DMS79 (cell line): ENCODE data around the gene NXPH1.
A peak's percentile ranks its signal among the peaks of the same experiment; 100 is the strongest.

ENCODE experiments used
- DNase-seq: peaks from one replicate; lab custom pipeline; 2025; lab: John Stamatoyannopoulos, UW

The NXPH1 gene

GRCh38 chr7:8433477-8434289, at the start of gene NXPH1:
TSS of gene NXPH1 (plus strand) at chr7:8433609.
- no peak for DNase-seq

GRCh38 chr7:8384901-8385300, 48.5 kb upstream of the NXPH1 start:
- no peak for DNase-seq

- DNase-seq: no peak
These were observed 46.4 kb upstream of the NXPH1 start for GRCh38 chr7:8386926-8387550.

- no peak for DNase-seq
These were observed 45.7 kb upstream of the NXPH1 start for GRCh38 chr7:8387551-8388256.

GRCh38 chr7:8388257-8388625, 45.2 kb upstream of the NXPH1 start:
- no peak for DNase-seq

- DNase-seq: no peak
These were observed 43.7 kb upstream of the NXPH1 start for GRCh38 chr7:8389593-8390261.

GRCh38 chr7:8390262-8390626, 43.2 kb upstream of the NXPH1 start:
- no peak for DNase-seq

- no peak for DNase-seq
These were observed 41.9 kb upstream of the NXPH1 start for GRCh38 chr7:8391353-8392062.

- no peak for DNase-seq
These were observed 37.1 kb upstream of the NXPH1 start for GRCh38 chr7:8396294-8396693.

- no peak for DNase-seq
These were observed 24.5 kb upstream of the NXPH1 start for GRCh38 chr7:8408871-8409270.

GRCh38 chr7:8411103-8411502, 22.3 kb upstream of the NXPH1 start:
- DNase-seq: no peak

- DNase-seq: no peak
These were observed 19.8 kb upstream of the NXPH1 start for GRCh38 chr7:8413600-8413999.

- DNase-seq: peak; percentile 20
These were observed 14.7 kb upstream of the NXPH1 start for GRCh38 chr7:8418629-8419245.

GRCh38 chr7:8422177-8422576, 11.2 kb upstream of the NXPH1 start:
- DNase-seq: no peak

- no peak for DNase-seq
These were observed 10.4 kb upstream of the NXPH1 start for GRCh38 chr7:8423057-8423456.

GRCh38 chr7:8425223-8425622, 8.2 kb upstream of the NXPH1 start:
- no peak for DNase-seq

GRCh38 chr7:8430643-8431042, 2.8 kb upstream of the NXPH1 start:
- no peak for DNase-seq

- DNase-seq: no peak
These were observed 1.0 kb downstream of the NXPH1 start for GRCh38 chr7:8434290-8435002.

- DNase-seq: no peak
These were observed 1.7 kb downstream of the NXPH1 start for GRCh38 chr7:8435095-8435494.

- DNase-seq: no peak
These were observed 2.5 kb downstream of the NXPH1 start for GRCh38 chr7:8435590-8436545.
